Right lobe of liver (tissue), 6 donors: ENCODE data around the gene MALAT1. TPM values are rescaled to one million over a fixed set of nuclear protein-coding genes. Genes with fewer than 3 reads are reported as not detected.
A peak's percentile ranks its signal among the peaks of the same experiment; 100 is the strongest.

ENCODE experiments used
- ATAC-seq, 4 donors: fragments of 200-7000 bp; cut with Tn5 transposase; one replicate each; pipeline ENCODE4 v1.9.1; 2020; ENCODE audit warnings: mild to moderate bottlenecking in 4 of 4, moderate library complexity in 4 of 4
- DNase-seq, 3 donors: peaks; one replicate each; pipeline ENCODE4 v3.0.0-alpha.2; 2020
- H3K27ac ChIP-seq, 3 donors: fragments of 200-600 bp; one replicate each; pipeline ENCODE4 v1.8.0; 2022
- H3K27me3 ChIP-seq, 2 donors: fragments of 200-600 bp; one replicate each; pipeline ENCODE4 v1.8.0; 2022
- H3K36me3 ChIP-seq, 4 donors: fragments of 200-600 bp; sonication (generic) in 1 of 4; one replicate each; pipeline versions ENCODE4 v1.5.1 to v1.8.0; 2017 to 2022; ENCODE audit warnings: control low read depth in 1 of 4
- H3K4me1 ChIP-seq, 4 donors: fragments of 200-600 bp; sonication (generic) in 1 of 4; one replicate each; pipeline versions ENCODE4 v1.5.1 to v1.8.0; 2017 to 2022; ENCODE audit warnings: control low read depth in 1 of 4
- H3K4me3 ChIP-seq, 3 donors: fragments of 200-600 bp; one replicate each; pipeline ENCODE4 v1.8.0; 2022
- H3K9me3 ChIP-seq, 4 donors: fragments of 200-600 bp; sonication (generic) in 1 of 4; one replicate each; pipeline versions ENCODE4 v1.5.1 to v1.8.0; 2017 to 2022; ENCODE audit warnings: control low read depth in 1 of 4
- CTCF ChIP-seq, 4 donors: fragments of 200-600 bp in 3 of 4; fragments of 450-650 bp in 1 of 4; IDR thresholded peaks; one replicate each; pipeline versions ENCODE4 v1.5.1 to v1.8.0; 2016 to 2022; ENCODE audit warnings: antibody characterized with exemption in 4 of 4, mild to moderate bottlenecking in 2 of 4
- POLR2A ChIP-seq: fragments of 450-650 bp; IDR thresholded peaks from one replicate; pipeline ENCODE4 v1.6.1; 2017; ENCODE audit warnings: antibody characterized with exemption, mild to moderate bottlenecking
- WGBS: methylation state at CpG from one replicate; pipeline ENCODE4 v1.1.6; 2018; ENCODE audit warnings: low coverage, low lambda C conversion rate; ENCODE audit not compliant: insufficient coverage; ENCODE audit errors: missing lambda C conversion rate; 5-methylcytosine and 5-hydroxymethylcytosine counted together
- intact Hi-C, 2 donors: fragments of 100-400 bp; cut with DNase I; formaldehyde crosslinking; loops; one replicate each; pipeline versions ENCODE4 v1.11.2 to v1.14.1; 2022
- total RNA-seq, 6 experiments: library from RNA; depleted of rRNA in 2 of 6; stranded (reverse); fragments of >200 nt in 2 of 6; fragmentation: NEBNext Ultra II Directional in 3 of 6; extraction: Animal tissue kit (Norgen Biotek cat#: 25700) in 3 of 6; gene quantifications; one replicate each; pipeline versions ENCODE4 v1.1.0 to v1.2.4, GENCODE V29; 2016 to 2023
- donor health status: DM: no; HTN: yes; CAD: no.
- donor health status: DM: no; HTN: no; CAD: no.
- donor health status: DM: no; HTN: no; CAD: no.
- donor health status: DM: no; HTN: yes; CAD: no.
- donor health status: DM: no; HTN: yes; CAD: no.

MALAT1 gene
- total RNA-seq, 6 experiments from 2014 or later: 2,716 to 5,163 (median 3,933) TPM

GRCh38 chr11:65503368-65503948, 4.6 kb downstream of the MALAT1 start:
- Histone ChIP-seq H3K9me3 (no peaks in the 10 kb centered on the region), H3K27me3 (no peaks in the 10 kb centered on the region), H3K27ac (peak overlapping the region; percentile 99 to 100 (median 100)), H3K4me1 (peaks cover 0 to 36% (median 0%) of the 10 kb centered on the region in 4 donors), H3K36me3 (peaks cover 13 to 49% (median 33%) of the 10 kb centered on the region in 4 donors), H3K4me3 (peak overlapping the region; percentile 61 to 75 (median 67))
- DNase-seq (no peak), ATAC-seq (no peak)
- intact Hi-C loops: no loop called here
- WGBS: 7% methylated on average over 3 of the region's 3 CpGs
- TF ChIP-seq POLR2A (peak; percentile 28), CTCF (IDR thresholded peaks at IDR 0.05) (no peak)

GRCh38 chr11:65503949-65504673, 5.3 kb downstream of the MALAT1 start:
- Histone ChIP-seq H3K27me3 (no peaks in the 10 kb centered on the region), H3K9me3 (no peaks in the 10 kb centered on the region), H3K4me1 (peaks cover 0 to 36% (median 0%) of the 10 kb centered on the region in 4 donors), H3K4me3 (peak overlapping the region; percentile 61 to 75 (median 67)), H3K36me3 (peaks cover 13 to 49% (median 33%) of the 10 kb centered on the region in 4 donors), H3K27ac (peak overlapping the region; percentile 99 to 100 (median 100))
- DNase-seq (no peak), ATAC-seq (peak in 1 of 4 donors; percentile 0)
- intact Hi-C loops: no loop called here
- TF ChIP-seq POLR2A (no peak), CTCF (IDR thresholded peaks at IDR 0.05) (no peak)
- WGBS: 1% methylated on average over 3 of the region's 3 CpGs

DNA sequence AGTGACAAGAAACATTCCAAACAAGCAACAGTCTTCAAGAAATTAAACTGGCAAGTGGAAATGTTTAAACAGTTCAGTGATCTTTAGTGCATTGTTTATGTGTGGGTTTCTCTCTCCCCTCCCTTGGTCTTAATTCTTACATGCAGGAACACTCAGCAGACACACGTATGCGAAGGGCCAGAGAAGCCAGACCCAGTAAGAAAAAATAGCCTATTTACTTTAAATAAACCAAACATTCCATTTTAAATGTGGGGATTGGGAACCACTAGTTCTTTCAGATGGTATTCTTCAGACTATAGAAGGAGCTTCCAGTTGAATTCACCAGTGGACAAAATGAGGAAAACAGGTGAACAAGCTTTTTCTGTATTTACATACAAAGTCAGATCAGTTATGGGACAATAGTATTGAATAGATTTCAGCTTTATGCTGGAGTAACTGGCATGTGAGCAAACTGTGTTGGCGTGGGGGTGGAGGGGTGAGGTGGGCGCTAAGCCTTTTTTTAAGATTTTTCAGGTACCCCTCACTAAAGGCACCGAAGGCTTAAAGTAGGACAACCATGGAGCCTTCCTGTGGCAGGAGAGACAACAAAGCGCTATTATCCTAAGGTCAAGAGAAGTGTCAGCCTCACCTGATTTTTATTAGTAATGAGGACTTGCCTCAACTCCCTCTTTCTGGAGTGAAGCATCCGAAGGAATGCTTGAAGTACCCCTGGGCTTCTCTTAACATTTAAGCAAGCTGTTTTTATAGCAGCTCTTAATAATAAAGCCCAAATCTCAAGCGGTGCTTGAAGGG, 6.0 kb downstream of the MALAT1 start:
- WGBS: 18% methylated on average over 8 of the region's 8 CpGs
- Histone ChIP-seq H3K4me3 (peak overlapping the region; percentile 61 to 75 (median 67)), H3K9me3 (no peaks in the 10 kb centered on the region), H3K27ac (peak overlapping the region; percentile 84 to 100 (median 99)), H3K4me1 (peaks cover 0 to 36% (median 0%) of the 10 kb centered on the region in 4 donors), H3K36me3 (peaks cover 13 to 49% (median 33%) of the 10 kb centered on the region in 4 donors), H3K27me3 (no peaks in the 10 kb centered on the region)
- intact Hi-C loops: no loop called here
- DNase-seq: peak in 1 of 3 donors; percentile 18
- ATAC-seq: no peak
- peak; percentile 15 for TF ChIP-seq POLR2A
- no peak for TF ChIP-seq CTCF (IDR thresholded peaks at IDR 0.05)

GRCh38 chr11:65505466-65506289, 6.8 kb downstream of the MALAT1 start:
- intact Hi-C loops: no loop called here
- H3K9me3 ChIP-seq: no peaks in the 10 kb centered on the region
- H3K4me3 ChIP-seq: peak overlapping the region; percentile 61 to 75 (median 67)
- peaks cover 13 to 49% (median 33%) of the 10 kb centered on the region in 4 donors for H3K36me3 ChIP-seq
- peak overlapping the region; percentile 84 to 100 (median 99) for H3K27ac ChIP-seq
- no peaks in the 10 kb centered on the region for H3K27me3 ChIP-seq
- peak in 1 of 3 donors; percentile 57 for DNase-seq
- ATAC-seq: no peak
- TF ChIP-seq POLR2A (peak; percentile 48), CTCF (IDR thresholded peaks at IDR 0.05) (no peak)
- WGBS: 43% methylated on average over 12 of the region's 12 CpGs
- H3K4me1 ChIP-seq: peaks cover 0 to 36% (median 0%) of the 10 kb centered on the region in 4 donors
